Activated CD8-positive, alpha-beta memory T cell treated with anti-CD3 and anti-CD28 coated beads, Interleukin-2, amount 50 U/mL, for 1 hour (primary cell): ENCODE results near the gene PCDHGA5.
"Not testable (repeated sequence)": the region's sequence is repeated elsewhere in the genome, so short reads cannot be mapped to it uniquely, and the experiment has no call there.

ENCODE experiments used
- DNase-seq: peaks from one replicate; pipeline ENCODE4 v3.0.0-alpha.2; 2020; ENCODE audit errors: extremely low read depth

Gene PCDHGA5

DNA sequence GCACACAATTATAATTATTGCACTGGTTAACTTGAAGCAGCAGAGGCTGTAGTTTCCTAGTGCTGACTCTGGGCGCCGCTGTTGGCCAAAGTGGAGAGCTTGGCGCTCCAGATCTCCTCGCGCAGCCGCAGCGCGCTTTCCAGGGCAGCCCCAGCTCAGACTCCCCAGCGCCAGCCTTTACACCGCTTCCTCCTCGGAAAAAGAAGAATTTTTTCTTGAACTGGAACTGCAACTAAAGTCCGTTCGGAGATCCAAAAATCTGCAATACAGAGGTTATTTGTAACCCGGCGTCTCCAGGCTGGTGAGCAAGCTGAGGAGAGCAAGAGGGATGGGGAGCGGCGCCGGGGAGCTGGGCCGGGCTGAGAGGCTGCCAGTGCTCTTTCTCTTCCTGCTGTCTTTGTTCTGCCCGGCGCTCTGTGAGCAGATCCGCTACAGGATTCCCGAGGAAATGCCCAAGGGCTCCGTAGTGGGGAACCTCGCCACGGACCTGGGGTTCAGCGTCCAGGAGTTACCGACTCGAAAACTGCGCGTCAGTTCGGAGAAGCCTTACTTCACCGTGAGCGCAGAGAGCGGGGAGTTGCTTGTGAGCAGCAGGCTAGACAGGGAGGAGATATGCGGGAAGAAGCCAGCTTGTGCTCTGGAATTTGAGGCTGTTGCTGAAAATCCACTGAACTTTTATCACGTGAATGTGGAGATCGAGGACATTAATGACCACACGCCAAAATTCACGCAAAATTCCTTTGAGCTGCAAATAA lies 23.8 kb downstream of the PCDHGA5 start, which contains the start of gene PCDHGB4:
Gene PCDHGB4, plus strand, starts transcription at position 142 of the 755 bp plus-strand sequence. Its CDS starts 187 bp downstream, at position 329.
- not testable (repeated sequence) for DNase-seq

GRCh38 chr5:141388661-141389060 lies 24.7 kb downstream of the PCDHGA5 start:
- DNase-seq: no peak

GRCh38 chr5:141389153-141390042 lies 25.4 kb downstream of the PCDHGA5 start:
- no peak for DNase-seq

GRCh38 chr5:141392429-141393198 lies 28.7 kb downstream of the PCDHGA5 start, which contains the start of gene PCDHGA8:
Gene PCDHGA8 (plus strand): TSS chr5:141392633. CDS start chr5:141392814, 181 bp downstream.
- DNase-seq: no peak

DNA sequence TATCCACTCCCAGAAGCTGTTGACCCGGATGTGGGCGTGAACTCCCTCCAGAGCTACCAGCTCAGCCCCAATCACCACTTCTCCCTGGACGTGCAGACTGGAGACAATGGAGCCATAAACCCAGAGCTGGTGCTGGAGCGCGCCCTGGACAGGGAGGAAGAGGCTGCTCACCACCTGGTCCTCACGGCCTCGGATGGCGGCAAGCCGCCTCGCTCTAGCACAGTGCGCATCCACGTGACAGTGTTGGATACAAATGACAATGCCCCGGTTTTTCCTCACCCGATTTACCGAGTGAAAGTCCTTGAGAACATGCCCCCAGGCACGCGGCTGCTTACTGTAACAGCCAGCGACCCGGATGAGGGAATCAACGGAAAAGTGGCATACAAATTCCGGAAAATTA lies 29.3 kb downstream of the PCDHGA5 start:
- no peak for DNase-seq

- not testable (repeated sequence) for DNase-seq
Measured at GRCh38 chr5:141394401-141395187, 30.6 kb downstream of the PCDHGA5 start.

DNA sequence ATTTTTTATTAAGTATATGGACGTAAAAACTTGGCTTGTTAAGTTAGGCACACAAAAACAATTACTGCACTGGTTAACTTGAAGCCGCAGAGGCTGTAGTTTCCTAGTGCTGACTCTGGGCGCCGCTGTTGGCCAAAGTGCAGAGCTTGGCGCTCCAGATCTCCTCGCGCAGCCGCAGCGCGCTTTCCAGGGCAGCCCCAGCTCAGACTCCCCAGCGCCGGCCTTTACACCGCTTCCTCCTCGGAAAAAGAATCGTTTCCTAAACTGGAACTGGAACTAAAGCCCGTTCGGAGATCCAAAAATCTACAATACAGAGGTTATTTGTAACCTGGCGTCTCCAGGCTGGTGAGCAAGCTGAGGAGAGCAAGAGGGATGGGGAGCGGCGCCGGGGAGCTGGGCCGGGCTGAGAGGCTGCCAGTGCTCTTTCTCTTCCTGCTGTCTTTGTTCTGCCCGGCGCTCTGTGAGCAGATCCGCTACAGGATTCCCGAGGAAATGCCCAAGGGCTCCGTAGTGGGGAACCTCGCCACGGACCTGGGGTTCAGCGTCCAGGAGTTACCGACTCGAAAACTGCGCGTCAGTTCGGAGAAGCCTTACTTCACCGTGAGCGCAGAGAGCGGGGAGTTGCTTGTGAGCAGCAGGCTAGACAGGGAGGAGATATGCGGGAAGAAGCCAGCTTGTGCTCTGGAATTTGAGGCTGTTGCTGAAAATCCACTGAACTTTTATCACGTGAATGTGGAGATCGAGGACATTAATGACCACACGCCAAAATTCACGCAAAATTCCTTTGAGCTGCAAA lies 34.0 kb downstream of the PCDHGA5 start, which contains the start of gene PCDHGB5:
Gene PCDHGB5, plus strand, starts transcription at position 192 of the 796 bp plus-strand sequence. Its CDS starts 181 bp downstream, at position 373.
- not testable (repeated sequence) for DNase-seq

DNA sequence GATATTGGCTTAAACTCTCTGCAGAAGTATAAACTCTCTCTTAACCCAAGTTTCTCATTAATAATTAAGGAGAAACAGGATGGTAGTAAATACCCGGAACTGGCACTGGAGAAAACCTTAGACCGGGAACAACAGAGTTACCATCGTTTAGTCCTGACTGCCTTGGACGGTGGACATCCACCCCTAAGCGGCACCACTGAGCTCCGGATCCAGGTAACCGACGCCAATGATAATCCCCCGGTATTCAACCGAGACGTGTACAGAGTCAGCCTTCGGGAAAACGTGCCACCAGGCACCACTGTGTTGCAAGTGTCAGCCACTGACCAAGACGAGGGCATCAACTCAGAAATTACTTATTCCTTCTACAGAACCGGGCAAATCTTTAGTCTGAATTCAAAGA lies 34.6 kb downstream of the PCDHGA5 start:
- DNase-seq: no peak

GRCh38 chr5:141399555-141400258 lies 35.7 kb downstream of the PCDHGA5 start:
- DNase-seq: no peak

DNA sequence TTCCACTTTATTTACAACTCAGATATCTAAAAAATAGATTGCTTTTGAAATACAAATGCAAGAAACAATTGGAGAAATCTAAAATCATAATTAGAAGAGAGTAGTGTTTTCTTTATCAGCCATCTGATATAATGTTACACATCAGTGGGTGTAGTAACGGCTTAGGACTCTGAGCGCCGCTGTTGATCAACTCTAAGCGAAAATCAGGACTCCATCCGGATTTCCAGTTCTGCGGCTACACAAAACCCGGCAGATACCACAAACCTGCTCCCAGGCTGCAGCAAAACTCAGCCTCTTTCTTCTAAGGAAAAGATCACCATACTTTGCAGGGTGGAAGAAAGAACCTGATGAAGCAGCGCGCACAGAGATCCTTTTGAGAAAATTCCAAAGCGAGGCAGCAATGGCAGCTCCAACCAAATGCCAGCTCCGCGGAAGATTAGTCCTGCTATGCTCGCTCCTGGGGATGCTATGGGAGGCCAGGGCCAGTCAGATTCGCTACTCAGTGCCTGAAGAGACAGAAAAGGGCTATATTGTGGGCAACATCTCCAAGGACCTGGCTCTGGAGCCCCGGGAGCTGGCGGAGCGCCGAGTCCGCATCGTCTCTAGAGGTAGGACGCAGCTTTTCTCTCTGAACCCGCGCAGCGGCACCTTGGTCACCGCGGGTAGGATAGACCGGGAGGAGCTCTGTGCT lies 38.7 kb downstream of the PCDHGA5 start, which contains the start of gene PCDHGA9:
Gene PCDHGA9, plus strand, starts transcription at position 226 of the 691 bp plus-strand sequence. Its CDS starts 175 bp downstream, at position 401.
- no peak for DNase-seq

- DNase-seq: no peak
Measured at GRCh38 chr5:141403387-141403786, 39.4 kb downstream of the PCDHGA5 start.

DNA sequence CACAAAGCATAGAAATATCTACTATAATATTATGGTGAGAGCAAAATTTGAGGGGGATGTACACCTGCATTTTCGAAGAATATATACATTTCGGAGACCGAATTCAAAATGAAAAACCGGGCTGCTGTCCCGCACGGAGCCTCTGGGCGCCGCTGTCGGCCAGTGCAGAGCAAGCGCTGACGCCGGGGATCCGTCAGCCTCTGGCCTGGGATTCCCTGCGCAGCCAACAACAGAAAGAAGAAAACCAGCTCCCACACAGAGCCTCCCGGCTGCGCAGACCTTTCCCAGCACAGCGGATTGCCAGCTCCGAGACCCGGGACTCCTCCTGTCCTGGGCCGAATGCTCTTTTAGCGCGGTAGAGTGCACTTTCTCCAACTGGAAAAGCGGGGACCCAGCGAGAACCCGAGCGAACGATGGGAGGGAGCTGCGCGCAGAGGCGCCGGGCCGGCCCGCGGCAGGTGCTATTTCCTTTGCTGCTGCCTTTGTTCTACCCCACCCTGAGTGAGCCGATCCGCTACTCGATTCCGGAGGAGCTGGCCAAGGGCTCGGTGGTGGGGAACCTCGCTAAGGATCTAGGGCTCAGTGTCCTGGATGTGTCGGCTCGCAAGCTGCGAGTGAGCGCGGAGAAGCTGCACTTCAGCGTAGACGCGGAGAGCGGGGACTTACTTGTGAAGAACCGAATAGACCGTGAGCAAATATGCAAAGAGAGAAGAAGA lies 44.0 kb downstream of the PCDHGA5 start, which contains the start of gene PCDHGB6:
Gene PCDHGB6, plus strand, starts transcription at position 232 of the 716 bp plus-strand sequence. Its CDS starts 182 bp downstream, at position 414.
- not testable (repeated sequence) for DNase-seq

DNA sequence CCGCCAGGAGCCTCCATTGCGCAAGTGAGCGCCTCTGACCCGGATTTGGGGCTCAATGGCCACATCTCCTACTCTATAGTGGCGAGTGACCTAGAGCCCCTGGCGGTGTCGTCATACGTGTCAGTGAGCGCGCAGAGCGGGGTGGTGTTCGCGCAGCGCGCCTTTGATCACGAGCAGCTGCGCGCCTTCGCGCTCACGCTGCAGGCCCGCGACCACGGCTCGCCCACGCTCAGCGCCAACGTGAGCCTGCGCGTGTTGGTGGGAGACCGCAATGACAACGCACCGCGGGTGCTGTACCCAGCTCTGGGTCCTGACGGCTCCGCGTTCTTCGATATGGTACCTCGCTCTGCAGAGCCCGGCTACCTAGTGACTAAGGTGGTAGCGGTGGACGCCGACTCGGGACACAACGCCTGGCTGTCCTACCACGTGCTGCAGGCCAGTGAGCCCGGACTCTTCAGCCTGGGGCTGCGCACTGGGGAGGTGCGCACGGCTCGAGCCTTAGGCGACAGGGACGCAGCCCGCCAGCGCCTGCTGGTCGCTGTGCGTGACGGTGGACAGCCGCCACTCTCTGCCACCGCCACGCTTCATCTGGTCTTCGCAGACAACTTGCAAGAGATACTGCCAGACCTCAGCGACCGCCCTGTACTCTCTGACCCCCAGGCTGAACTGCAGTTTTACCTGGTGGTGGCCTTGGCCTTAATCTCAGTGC lies 45.8 kb downstream of the PCDHGA5 start:
- no peak for DNase-seq

DNA sequence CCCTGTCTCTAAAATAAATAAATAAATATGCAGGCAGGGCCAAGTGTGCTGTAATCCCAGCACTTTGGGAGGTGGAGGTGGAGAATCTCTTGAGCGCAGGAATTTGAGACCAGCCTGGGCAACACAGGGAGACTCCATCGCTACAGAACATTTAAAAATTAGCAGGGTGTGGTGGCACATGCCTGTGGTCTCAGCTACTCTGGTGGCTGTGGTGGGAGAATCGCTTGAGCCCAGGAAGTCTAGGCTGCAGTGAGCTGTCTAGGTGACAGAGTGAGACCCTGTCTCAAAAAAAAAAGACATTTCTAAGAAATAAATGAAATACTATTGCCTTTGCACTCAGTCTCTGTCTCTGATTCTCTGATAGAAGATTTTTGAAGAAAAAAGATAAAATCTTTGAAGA lies 47.6 kb downstream of the PCDHGA5 start:
- no peak for DNase-seq

DNA sequence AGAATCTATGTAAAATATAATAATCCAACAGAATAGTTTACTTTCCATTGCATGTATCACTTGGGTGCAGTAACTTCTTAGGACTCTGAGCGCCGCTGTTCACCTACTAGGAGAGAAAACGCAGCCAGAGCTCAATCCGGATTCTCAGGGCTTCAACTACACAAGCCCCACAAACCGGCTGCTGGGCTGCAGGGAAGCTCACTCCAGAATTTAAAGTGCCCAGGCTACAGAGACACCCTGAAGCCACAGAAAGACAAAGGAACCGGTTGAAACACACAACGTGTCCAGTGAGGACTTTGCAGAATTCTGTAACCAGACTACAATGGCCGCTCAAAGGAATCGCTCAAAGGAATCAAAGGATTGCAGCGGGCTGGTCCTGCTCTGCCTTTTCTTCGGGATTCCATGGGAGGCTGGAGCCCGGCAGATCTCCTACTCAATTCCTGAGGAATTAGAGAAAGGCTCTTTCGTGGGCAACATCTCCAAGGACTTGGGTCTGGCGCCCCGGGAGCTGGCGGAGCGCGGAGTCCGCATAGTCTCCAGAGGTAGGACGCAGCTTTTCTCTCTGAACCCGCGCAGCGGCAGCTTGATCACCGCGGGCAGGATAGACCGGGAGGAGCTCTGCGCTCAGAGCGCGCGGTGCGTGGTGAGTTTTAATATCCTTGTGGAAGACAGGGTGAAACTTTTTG lies 49.0 kb downstream of the PCDHGA5 start, which contains the start of gene PCDHGA10:
Gene PCDHGA10, plus strand, starts transcription at position 134 of the 686 bp plus-strand sequence. Its CDS starts 189 bp downstream, at position 323.
- no peak for DNase-seq

GRCh38 chr5:141413540-141414069 lies 49.6 kb downstream of the PCDHGA5 start:
- DNase-seq: no peak
